H1 (cell line): ENCODE results near the gene KLHL24. TPM values are rescaled to one million over a fixed set of nuclear protein-coding genes. Genes with fewer than 3 reads are reported as not detected.

Experiments used
- CBX5 ChIP-seq: fragments of 300-800, 300-1000 bp; sonication (generic); IDR thresholded peaks from 2 replicates; pipeline ENCODE4 v1.7.1; 2016; ENCODE audit warnings: antibody characterized with exemption, low read length, low read depth
- HDAC6 ChIP-seq: IDR thresholded peaks from one replicate; pipeline ENCODE4 v1.7.1; 2012; ENCODE audit warnings: low read depth, mild to moderate bottlenecking, inconsistent platforms, low read length, moderate library complexity
- RXRA ChIP-seq: IDR thresholded peaks from 2 replicates; pipeline ENCODE4 v1.6.1; 2011; ENCODE audit warnings: low read depth, mild to moderate bottlenecking, low read length, moderate library complexity; ENCODE audit not compliant: insufficient read depth
- SP1 ChIP-seq: IDR thresholded peaks from 2 replicates; pipeline ENCODE4 v1.6.1; 2011; ENCODE audit warnings: low read depth, low read length
- polyA plus RNA-seq, 7 experiments: library from polyadenylated mRNA; depleted of rRNA in 3 of 7; stranded (reverse) in 5 of 7; unstranded in 2 of 7; fragments of >200 nt in 5 of 7; fragments of 200-250 nt in 2 of 7; gene quantifications; 1 replicate in 5 of 7; 2 replicates in 1 of 7; 4 replicates in 1 of 7; pipeline versions ENCODE4 v1.2.1 to v1.2.3, GENCODE V29; 2011 to 2013; ENCODE audit warnings: missing spikeins in 2 of 7, mixed read lengths in 2 of 7
- total RNA-seq: library from RNA; stranded (reverse); fragmentation: NEBNext Ultra II Directional; extraction: Animal tissue kit (Norgen Biotek cat#: 25700); gene quantifications from 2 replicates; pipeline ENCODE4 v1.2.1, GENCODE V29; 2021

Gene KLHL24
- total and polyA plus RNA-seq, 2 of the 8 experiments (the other 6 are each of a cell fraction or from before 2014, with no cell fraction given): 12.5 to 36.2 TPM

- no peak for TF ChIP-seq HDAC6
- no peak for TF ChIP-seq RXRA
- no peak for TF ChIP-seq SP1
- TF ChIP-seq CBX5: no peak
Measured at GRCh38 chr3:183613366-183614285, 21.8 kb upstream of the KLHL24 start (continued).
